ENCODE results near the gene THPO.

The THPO gene

DNA sequence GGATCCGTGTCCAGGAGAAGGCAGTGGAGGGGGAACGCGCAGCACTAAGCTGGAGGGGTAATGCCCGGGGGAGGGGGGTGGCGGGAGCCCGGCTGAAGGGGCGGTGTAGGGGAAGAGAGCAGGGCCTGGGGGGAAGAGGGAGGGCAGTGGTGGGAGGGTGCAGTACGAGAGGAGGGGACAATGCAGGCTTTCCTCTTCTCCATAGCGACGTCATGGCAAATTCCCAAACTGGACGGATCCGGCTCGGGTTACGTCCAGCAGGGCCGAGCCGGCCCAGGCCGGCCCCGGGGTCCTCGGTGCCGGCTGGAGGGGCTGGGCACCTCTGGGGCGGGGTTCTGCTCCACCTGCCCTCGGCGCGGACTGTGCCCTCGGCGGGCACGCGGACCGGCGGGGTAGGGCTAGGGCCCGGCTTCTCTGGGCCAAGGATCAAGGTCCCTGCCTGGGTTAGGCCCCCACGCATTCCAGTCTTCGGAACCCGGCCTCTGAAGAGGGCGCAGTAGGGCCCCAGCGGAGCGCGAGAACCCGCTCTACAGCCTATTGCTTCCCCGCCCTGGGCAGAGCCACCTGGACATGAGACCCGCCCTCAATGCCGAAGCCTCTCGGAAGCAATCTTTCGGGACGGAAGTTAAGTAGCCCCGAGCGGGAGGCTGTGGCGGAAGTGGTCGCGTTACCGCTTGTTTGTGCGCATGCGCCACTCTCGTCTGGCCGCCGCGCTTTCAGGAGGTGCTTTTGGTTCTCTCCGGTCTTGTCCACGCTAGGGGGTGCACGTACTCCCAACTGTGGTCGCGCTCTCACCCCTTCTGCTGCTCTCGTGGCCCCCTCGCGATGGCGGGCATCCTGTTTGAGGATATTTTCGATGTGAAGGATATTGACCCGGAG is 15.1 kb downstream of the THPO start:
- ChIA-PET POLR2A (interaction anchor here (1.2 to 1.5 kb wide), 3 partner anchors 9 to 174 kb away, joined by 3 to 5 read pairs (median 5); no protein-coding TSS in a partner anchor), CTCF (interaction anchor here (0.6 to 4.1 kb wide), 14 partner anchors 8 to 186 kb away, joined by 3 to 22 read pairs (median 4); no protein-coding TSS in a partner anchor)
- peak; percentile 83 for DNase-seq (ENCODE audit: low read depth, low spot score)

GRCh38 chr3:184361932-184362667 is 15.9 kb downstream of the THPO start:
- TF ChIP-seq, protein P1, sequence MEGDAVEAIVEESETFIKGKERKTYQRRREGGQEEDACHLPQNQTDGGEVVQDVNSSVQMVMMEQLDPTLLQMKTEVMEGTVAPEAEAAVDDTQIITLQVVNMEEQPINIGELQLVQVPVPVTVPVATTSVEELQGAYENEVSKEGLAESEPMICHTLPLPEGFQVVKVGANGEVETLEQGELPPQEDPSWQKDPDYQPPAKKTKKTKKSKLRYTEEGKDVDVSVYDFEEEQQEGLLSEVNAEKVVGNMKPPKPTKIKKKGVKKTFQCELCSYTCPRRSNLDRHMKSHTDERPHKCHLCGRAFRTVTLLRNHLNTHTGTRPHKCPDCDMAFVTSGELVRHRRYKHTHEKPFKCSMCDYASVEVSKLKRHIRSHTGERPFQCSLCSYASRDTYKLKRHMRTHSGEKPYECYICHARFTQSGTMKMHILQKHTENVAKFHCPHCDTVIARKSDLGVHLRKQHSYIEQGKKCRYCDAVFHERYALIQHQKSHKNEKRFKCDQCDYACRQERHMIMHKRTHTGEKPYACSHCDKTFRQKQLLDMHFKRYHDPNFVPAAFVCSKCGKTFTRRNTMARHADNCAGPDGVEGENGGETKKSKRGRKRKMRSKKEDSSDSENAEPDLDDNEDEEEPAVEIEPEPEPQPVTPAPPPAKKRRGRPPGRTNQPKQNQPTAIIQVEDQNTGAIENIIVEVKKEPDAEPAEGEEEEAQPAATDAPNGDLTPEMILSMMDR (IDR thresholded peaks at IDR 0.05; ENCODE audit: insufficient read depth, low read length, missing control alignments) = no peak
- peak overlapping the region; percentile 80 for H3K4me3 ChIP-seq (ENCODE audit: low read depth, low read length)
- CTCF ChIA-PET = interaction anchor here (0.7 to 4.1 kb wide), 6 partner anchors 8 to 177 kb away, joined by 3 to 22 read pairs (median 4); partner anchors contain the start of gene FAM131A
- no peak for DNase-seq (ENCODE audit: low read depth, low spot score)
- POLR2A ChIA-PET = interaction anchor here (0.7 to 1.5 kb wide), 4 partner anchors 9 to 175 kb away, joined by 3 to 5 read pairs (median 4); no protein-coding TSS in a partner anchor

More for the DNA sequence above, 15.1 kb downstream of the THPO start:
- peak overlapping the region; percentile 80 for H3K4me3 ChIP-seq (ENCODE audit: low read depth, low read length)
- TF ChIP-seq, protein P1 (IDR thresholded peaks at IDR 0.05; ENCODE audit: insufficient read depth, low read length, missing control alignments) = peak; percentile 86

DNA sequence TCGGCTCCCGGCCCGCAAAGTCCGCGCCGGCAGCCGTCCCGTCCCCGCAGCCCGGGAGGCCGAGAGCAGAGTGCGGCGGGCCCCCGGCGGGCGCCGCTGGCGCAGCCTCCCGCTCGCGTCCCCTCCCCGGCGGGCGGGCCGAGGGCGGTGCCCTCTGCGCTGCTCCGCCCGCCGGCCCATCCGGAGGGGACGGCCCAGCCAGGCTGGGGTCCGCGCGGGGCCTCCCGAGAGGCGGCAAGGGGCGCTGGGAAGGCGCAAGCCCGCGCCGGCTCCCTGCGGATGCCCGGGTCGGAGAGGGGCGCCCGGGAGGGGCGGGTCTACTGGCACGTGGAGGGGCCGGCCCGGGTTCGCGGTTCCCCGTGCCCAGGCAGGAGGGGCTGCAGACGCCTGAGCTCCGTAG is 16.5 kb downstream of the THPO start, which contains the start of the genes CLCN2 and POLR2H:
Gene CLCN2 (minus strand): TSS at position 74 of the 400 bp plus-strand sequence. CDS start 126 bp downstream, outside the sequence.
Gene POLR2H (plus strand): TSS at position 179 of the 400 bp plus-strand sequence. CDS start 1,783 bp downstream, outside the sequence.
- H3K4me3 ChIP-seq (ENCODE audit: low read depth, low read length) = peak within 1 kb of the TSS; percentile 80
- ChIA-PET CTCF (interaction anchor here (0.7 to 4.1 kb wide), 6 partner anchors 7 to 178 kb away, joined by 3 to 22 read pairs (median 4); partner anchors contain the start of gene FAM131A), POLR2A (interaction anchor here (0.7 to 1.5 kb wide), 4 partner anchors 9 to 176 kb away, joined by 3 to 5 read pairs (median 4); no protein-coding TSS in a partner anchor)
- no peak for DNase-seq (ENCODE audit: low read depth, low spot score)
- TF ChIP-seq, protein P1 (IDR thresholded peaks at IDR 0.05; ENCODE audit: insufficient read depth, low read length, missing control alignments) = no peak

DNA sequence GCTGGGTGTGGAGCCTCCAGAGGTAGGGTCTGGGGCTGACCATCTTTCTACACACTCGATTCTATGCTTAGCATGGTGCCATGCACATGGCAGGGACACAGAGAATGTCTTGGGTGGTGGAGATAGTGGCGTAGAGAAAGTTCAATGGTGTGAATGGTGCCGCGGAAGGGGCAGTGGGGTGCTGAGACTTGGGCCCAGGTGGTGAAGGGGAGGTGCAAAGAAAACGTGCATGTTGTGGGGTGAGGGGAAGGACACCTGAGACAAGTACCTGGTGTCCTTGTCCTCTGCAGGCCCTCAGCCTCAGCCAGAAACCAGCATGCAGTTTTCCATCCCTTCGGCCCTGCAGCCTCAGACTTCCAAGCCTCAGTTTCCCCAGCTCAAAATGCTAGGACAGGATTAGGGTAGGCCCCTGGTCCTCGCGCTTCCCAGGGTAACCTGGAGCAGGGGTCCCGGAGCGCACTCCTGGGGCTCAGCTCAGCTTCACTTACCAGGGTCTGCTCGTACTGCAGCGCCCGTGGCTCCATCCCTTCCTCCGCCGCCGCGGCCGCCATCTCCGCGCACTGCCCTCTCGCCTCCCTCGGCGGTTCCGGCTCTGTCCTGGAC is 17.0 kb downstream of the THPO start:
- DNase-seq (ENCODE audit: low read depth, low spot score) = no peak
- TF ChIP-seq, protein P1 (IDR thresholded peaks at IDR 0.05; ENCODE audit: insufficient read depth, low read length, missing control alignments) = no peak
- ChIA-PET POLR2A (no interaction called here), CTCF (interaction anchor here (2.3 to 4.1 kb wide), 6 partner anchors 9 to 153 kb away, joined by 6 to 22 read pairs (median 18); partner anchors contain the start of gene FAM131A)
- H3K4me3 ChIP-seq (ENCODE audit: low read depth, low read length) = peak overlapping the region; percentile 80

GRCh38 chr3:184360070-184360928 is 17.7 kb downstream of the THPO start:
- POLR2A ChIA-PET = interaction anchor here (0.7 kb wide), 1 partner anchor 50 kb away, joined by 3 read pairs; no protein-coding TSS in a partner anchor
- no peak for DNase-seq (ENCODE audit: low read depth, low spot score)
- CTCF ChIA-PET = interaction anchor here (2.3 to 4.1 kb wide), 5 partner anchors 8 to 153 kb away, joined by 6 to 20 read pairs (median 17); partner anchors contain the start of gene FAM131A
- peak overlapping the region; percentile 80 for H3K4me3 ChIP-seq (ENCODE audit: low read depth, low read length)
- TF ChIP-seq, protein P1 (IDR thresholded peaks at IDR 0.05; ENCODE audit: insufficient read depth, low read length, missing control alignments) = no peak
